WTC11 (cell line): ENCODE measurements around the gene KLHL26. TPM values are rescaled to one million over a fixed set of nuclear protein-coding genes. Genes with fewer than 3 reads are reported as not detected.

Source experiments
- ATAC-seq: fragments of 200-7000 bp; cut with Tn5 transposase; 2 replicates; pipeline ENCODE4 v1.10.0; 2021; ENCODE audit warnings: mild to moderate bottlenecking, moderate library complexity
- CTCF ChIA-PET: fragments of 300-600 bp; sonication (Branson Sonifier 250); formaldehyde crosslinking; loops from one replicate; lab custom pipeline; 2021; ENCODE audit warnings: antibody characterized with exemption; lab: Charles Lee
- POLR2A ChIA-PET: fragments of 350-600 bp; sonication (Branson Sonifier 250); formaldehyde crosslinking; loops from one replicate; lab custom pipeline; 2021; ENCODE audit warnings: antibody characterized with exemption; lab: Charles Lee
- DNase-seq: peaks from one replicate; pipeline ENCODE4 v3.0.0; 2021; ENCODE audit warnings: low spot score
- H3K27ac Mint-ChIP-seq: 2 replicates; pipeline ENCODE4 v1.8.0; 2021; ENCODE audit warnings: mixed read lengths
- H3K27me3 Mint-ChIP-seq: 2 replicates; pipeline ENCODE4 v1.8.0; 2021; ENCODE audit warnings: low read depth, mild to moderate bottlenecking, moderate library complexity, mixed read lengths
- H3K36me3 Mint-ChIP-seq: 2 replicates; pipeline ENCODE4 v1.8.0; 2021; ENCODE audit warnings: mixed read lengths
- H3K4me1 Mint-ChIP-seq: 2 replicates; pipeline ENCODE4 v1.8.0; 2022; ENCODE audit warnings: mixed read lengths
- H3K4me3 Mint-ChIP-seq: 2 replicates; pipeline ENCODE4 v1.8.0; 2021; ENCODE audit warnings: mild to moderate bottlenecking, moderate library complexity, mixed read lengths
- H3K9me3 Mint-ChIP-seq: 2 replicates; pipeline ENCODE4 v1.8.0; 2021; ENCODE audit warnings: mixed read lengths
- AFF4 ChIP-seq: sonication (generic); formaldehyde crosslinking; IDR thresholded peaks from 2 replicates; pipeline ENCODE4 v1.8.1; 2023; ENCODE audit warnings: mild to moderate bottlenecking, missing genetic modification reagents, borderline replicate concordance
- CBFB ChIP-seq: sonication (generic); formaldehyde crosslinking; IDR thresholded peaks from 2 replicates; pipeline ENCODE4 v1.8.1; 2022; ENCODE audit warnings: mild to moderate bottlenecking, low read depth, missing genetic modification reagents
- ETV6 ChIP-seq: sonication (generic); formaldehyde crosslinking; IDR thresholded peaks from 2 replicates; pipeline ENCODE4 v1.8.1; 2022; ENCODE audit warnings: mild to moderate bottlenecking, missing genetic modification reagents
- FOXP1 ChIP-seq: sonication (generic); formaldehyde crosslinking; IDR thresholded peaks from 2 replicates; pipeline ENCODE4 v1.8.0; 2022; ENCODE audit warnings: missing genetic modification reagents, mild to moderate bottlenecking, moderate library complexity, borderline replicate concordance
- GABPB1 ChIP-seq: sonication (generic); formaldehyde crosslinking; IDR thresholded peaks from 2 replicates; pipeline ENCODE4 v1.8.1; 2023; ENCODE audit warnings: mild to moderate bottlenecking, missing genetic modification reagents
- HMGXB4 ChIP-seq: sonication (generic); formaldehyde crosslinking; IDR thresholded peaks from 2 replicates; pipeline ENCODE4 v1.8.1; 2023; ENCODE audit warnings: mild to moderate bottlenecking, moderate library complexity, missing genetic modification reagents
- JUN ChIP-seq: sonication (generic); formaldehyde crosslinking; IDR thresholded peaks from 2 replicates; pipeline ENCODE4 v1.8.0; 2023; ENCODE audit warnings: mild to moderate bottlenecking, missing genetic modification reagents
- MAX ChIP-seq: sonication (generic); formaldehyde crosslinking; IDR thresholded peaks from 2 replicates; pipeline ENCODE4 v1.8.0; 2022; ENCODE audit warnings: mild to moderate bottlenecking, missing genetic modification reagents
- PREB ChIP-seq: sonication (generic); formaldehyde crosslinking; IDR thresholded peaks from 2 replicates; pipeline ENCODE4 v1.8.1; 2022; ENCODE audit warnings: mild to moderate bottlenecking, missing genetic modification reagents, moderate library complexity, borderline replicate concordance
- RELA ChIP-seq: sonication (generic); formaldehyde crosslinking; IDR thresholded peaks from 2 replicates; pipeline ENCODE4 v1.8.1; 2022; ENCODE audit warnings: missing genetic modification reagents, mild to moderate bottlenecking, borderline replicate concordance
- SP1 ChIP-seq: sonication (generic); formaldehyde crosslinking; conservative IDR thresholded peaks from 2 replicates; pipeline ENCODE4 v1.8.1; 2022; ENCODE audit warnings: missing genetic modification reagents
- TEAD1 ChIP-seq: sonication (generic); formaldehyde crosslinking; IDR thresholded peaks from 2 replicates; pipeline ENCODE4 v1.8.0; 2022; ENCODE audit warnings: mild to moderate bottlenecking, missing genetic modification reagents
- TP53 ChIP-seq: sonication (generic); formaldehyde crosslinking; IDR thresholded peaks from 2 replicates; pipeline ENCODE4 v1.8.1; 2023; ENCODE audit warnings: mild to moderate bottlenecking, missing genetic modification reagents
- USF2 ChIP-seq: sonication (generic); formaldehyde crosslinking; IDR thresholded peaks from 2 replicates; pipeline ENCODE4 v1.8.1; 2023; ENCODE audit warnings: mild to moderate bottlenecking, missing genetic modification reagents, moderate library complexity
- ZNF121 ChIP-seq: sonication (generic); formaldehyde crosslinking; IDR thresholded peaks from 2 replicates; pipeline ENCODE4 v1.8.0; 2023; ENCODE audit warnings: missing genetic modification reagents
- ZNF219 ChIP-seq: sonication (generic); formaldehyde crosslinking; IDR thresholded peaks from 2 replicates; pipeline ENCODE4 v1.8.0; 2023; ENCODE audit warnings: missing genetic modification reagents, mild to moderate bottlenecking, borderline replicate concordance
- ZNF281 ChIP-seq: sonication (generic); formaldehyde crosslinking; IDR thresholded peaks from 2 replicates; pipeline ENCODE4 v1.8.0; 2023; ENCODE audit warnings: mild to moderate bottlenecking, missing genetic modification reagents
- ZNF512 ChIP-seq: sonication (generic); formaldehyde crosslinking; IDR thresholded peaks from 2 replicates; pipeline ENCODE4 v1.8.1; 2022; ENCODE audit warnings: missing genetic modification reagents, borderline replicate concordance
- total RNA-seq: library from RNA; stranded (reverse); gene quantifications from 3 replicates; pipeline ENCODE4 v1.2.3, GENCODE V29; 2021

The KLHL26 gene
- total RNA-seq, 1 experiment from 2014 or later: 13.1 TPM

GRCh38 chr19:18610245-18610555, 26.6 kb upstream of the KLHL26 start:
- TF ChIP-seq JUN: no peak
- TF ChIP-seq RELA (CRISPR knock-in tag): no peak
- 0 out of 2 replicates have a peak, but pooled peaks have one; percentile 31 for TF ChIP-seq FOXP1 (CRISPR knock-in tag)
- TF ChIP-seq TEAD1 (CRISPR knock-in tag): no peak
- peak; percentile 47; the same call in 1 of the 2 replicates for TF ChIP-seq ZNF121
- H3K36me3 Mint-ChIP-seq: no peaks in the 10 kb centered on the region
- no peaks in the 10 kb centered on the region for H3K9me3 Mint-ChIP-seq
- H3K27me3 Mint-ChIP-seq: peaks cover 84% of the 10 kb centered on the region
- H3K27ac Mint-ChIP-seq: no peak overlapping the region
- ATAC-seq: peak; percentile 4
- no peak for DNase-seq
- ChIA-PET CTCF (interaction anchor here (0.7 to 1.4 kb wide), 4 partner anchors 16 to 67 kb away, joined by 4 to 8 read pairs (median 4); no protein-coding TSS in a partner anchor), POLR2A (no interaction called here)
- peak overlapping the region; percentile 27 for H3K4me3 Mint-ChIP-seq
- H3K4me1 Mint-ChIP-seq: peaks cover 44% of the 10 kb centered on the region

DNA sequence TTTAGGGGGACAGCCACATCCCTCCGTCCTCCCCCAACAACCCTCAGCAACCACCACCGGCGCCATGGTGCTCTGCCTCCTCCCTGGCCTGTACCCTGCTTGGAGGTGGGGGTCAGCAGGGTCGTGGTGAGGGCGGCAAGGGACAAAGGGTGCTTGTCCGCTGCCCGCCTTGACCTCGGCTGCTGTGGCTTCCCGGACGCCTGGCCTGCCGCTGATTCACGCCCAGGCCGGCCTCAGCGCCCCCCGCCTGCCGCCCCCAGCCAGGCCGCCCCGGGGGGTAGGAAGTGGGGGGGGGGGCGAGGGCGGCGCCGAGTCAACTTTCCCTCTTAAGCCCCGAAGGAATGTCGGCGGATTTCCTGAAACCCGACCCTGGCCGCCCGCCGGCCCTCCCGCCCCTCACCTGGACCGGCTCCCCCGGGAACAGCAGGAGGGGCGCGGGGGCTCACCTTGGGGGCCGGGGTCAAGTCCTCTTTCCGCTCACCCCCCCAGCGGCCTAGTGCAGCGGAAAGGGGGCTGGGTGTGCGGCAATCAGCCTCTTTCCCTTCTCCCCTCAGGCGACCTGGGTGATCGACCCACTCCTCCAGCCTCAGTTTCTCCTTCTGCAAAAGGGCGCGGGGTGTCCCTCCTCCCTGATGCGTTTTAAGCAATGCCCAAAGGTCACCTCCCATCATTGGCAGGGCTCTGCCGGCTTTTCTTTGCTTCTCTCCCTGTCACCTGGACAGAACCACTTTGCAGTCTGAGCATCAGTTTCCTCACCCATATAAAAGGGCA, 26.1 kb upstream of the KLHL26 start:
- peak; percentile 3 for ATAC-seq
- H3K27me3 Mint-ChIP-seq: peaks cover 84% of the 10 kb centered on the region
- no peaks in the 10 kb centered on the region for H3K9me3 Mint-ChIP-seq
- H3K27ac Mint-ChIP-seq: peak overlapping the region; percentile 86
- no peaks in the 10 kb centered on the region for H3K36me3 Mint-ChIP-seq
- POLR2A ChIA-PET: no interaction called here
- H3K4me1 Mint-ChIP-seq: peaks cover 40% of the 10 kb centered on the region
- DNase-seq: peak; percentile 69
- H3K4me3 Mint-ChIP-seq: peak overlapping the region; percentile 80
- CTCF ChIA-PET: interaction anchor here (1.0 to 1.4 kb wide), 3 partner anchors 17 to 66 kb away, joined by 4 to 8 read pairs (median 5); no protein-coding TSS in a partner anchor
- no peak for TF ChIP-seq MAX (CRISPR knock-in tag)
- TF ChIP-seq SP1: peak; percentile 66
- no peak; the same call in 1 of the 2 replicates for TF ChIP-seq GABPB1
- TF ChIP-seq CBFB: no peak
- peak; percentile 79 for TF ChIP-seq TEAD1 (CRISPR knock-in tag)
- TF ChIP-seq TP53 (CRISPR knock-in tag): peak; percentile 46; the same call in 1 of the 2 replicates
- no peak for TF ChIP-seq ZNF512 (CRISPR knock-in tag)
- no peak for TF ChIP-seq AFF4 (CRISPR knock-in tag)
- TF ChIP-seq PREB (CRISPR knock-in tag): no peak
- peak; percentile 44; the same call in 1 of the 2 replicates for TF ChIP-seq ETV6 (CRISPR knock-in tag)
- TF ChIP-seq ZNF219 (CRISPR knock-in tag): peak; percentile 31; the same call in 1 of the 2 replicates
- no peak for TF ChIP-seq RELA (CRISPR knock-in tag)
- TF ChIP-seq USF2: 0 out of 2 replicates have a peak, but pooled peaks have one; percentile 6
- TF ChIP-seq HMGXB4 (CRISPR knock-in tag): 0 out of 2 replicates have a peak, but pooled peaks have one; percentile 18
- TF ChIP-seq ZNF281 (CRISPR knock-in tag): no peak
